NOMO-1 treated with DMSO at 0.1 percent for 48 hours (cell line): ENCODE measurements around the gene ZFP92.
"Not testable (repeated sequence)": the region's sequence is repeated elsewhere in the genome, so short reads cannot be mapped to it uniquely, and the experiment has no call there.

ENCODE experiments used
- DNase-seq: peaks from one replicate; lab custom pipeline; 2025; ENCODE audit not compliant: unreplicated experiment; lab: John Stamatoyannopoulos, UW

Gene ZFP92

GRCh38 chrX:153411255-153411987, at the start of gene ZFP92:
Gene ZFP92, plus strand, starts transcription at chrX:153411472. Its CDS starts 6,851 bp downstream, at chrX:153418323.
- DNase-seq, result peak; percentile 20

- no peak for DNase-seq
Observed at GRCh38 chrX:153361781-153362397, 49.4 kb upstream of the ZFP92 start.

DNA sequence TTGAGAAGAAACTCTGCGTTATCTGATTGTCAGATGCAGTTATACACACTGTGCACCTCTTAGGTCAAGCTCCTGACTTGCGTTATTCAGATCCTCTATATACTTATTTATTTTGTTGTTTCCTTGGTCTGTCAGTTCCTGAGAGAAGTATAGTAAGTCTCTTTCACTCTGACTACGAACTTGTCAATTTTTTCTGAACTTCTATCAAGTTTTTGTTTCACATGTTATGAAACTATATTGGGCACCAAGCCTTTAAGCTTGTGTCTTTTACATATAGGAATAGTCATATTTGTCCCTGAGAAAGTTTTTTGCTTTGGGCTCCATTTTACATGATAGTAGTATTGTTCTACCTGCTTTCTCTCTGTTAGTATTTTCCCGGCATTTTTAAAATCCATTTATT, 45.6 kb upstream of the ZFP92 start:
- no peak for DNase-seq

GRCh38 chrX:153366119-153366518, 45.2 kb upstream of the ZFP92 start:
- no peak for DNase-seq

- DNase-seq, result no peak
Observed at GRCh38 chrX:153366878-153367538, 44.3 kb upstream of the ZFP92 start.

DNA sequence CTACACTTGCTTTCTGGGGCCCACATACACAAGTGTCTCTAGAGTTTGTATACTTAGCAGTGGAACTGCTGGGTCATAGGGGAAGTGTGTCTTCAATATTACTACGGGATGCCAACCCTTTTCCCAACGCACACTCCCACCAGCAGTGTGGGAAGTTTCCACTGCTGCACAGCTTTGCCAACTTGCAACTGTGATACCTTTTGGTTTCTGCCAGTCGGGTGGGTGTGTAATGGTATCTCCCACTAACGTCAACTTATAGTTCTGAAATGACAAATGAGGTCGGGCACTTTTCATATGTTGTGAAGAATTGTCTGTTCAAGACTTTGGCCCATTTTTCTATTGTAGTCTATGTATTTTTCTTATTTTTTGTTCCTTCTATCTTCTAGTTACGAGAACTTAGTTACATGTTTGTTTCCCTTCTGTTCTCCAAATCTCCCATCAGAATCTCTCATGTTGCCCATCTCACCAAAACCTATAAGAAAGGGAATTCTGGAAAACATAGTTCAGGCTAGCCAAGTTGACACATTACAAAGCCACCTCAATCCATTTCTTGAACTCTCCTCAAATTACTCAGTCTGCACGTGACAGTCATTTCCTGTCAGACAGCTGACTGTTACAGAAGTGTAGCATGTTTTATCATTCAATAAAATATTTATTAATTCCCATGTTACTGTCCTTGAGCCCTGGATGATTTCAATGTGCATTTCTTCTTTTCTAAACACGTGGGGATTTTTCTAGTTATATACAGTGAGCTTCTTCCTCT, 40.8 kb upstream of the ZFP92 start:
- no peak for DNase-seq

- DNase-seq, result no peak
Observed at GRCh38 chrX:153371256-153371655, 40.0 kb upstream of the ZFP92 start.

DNA sequence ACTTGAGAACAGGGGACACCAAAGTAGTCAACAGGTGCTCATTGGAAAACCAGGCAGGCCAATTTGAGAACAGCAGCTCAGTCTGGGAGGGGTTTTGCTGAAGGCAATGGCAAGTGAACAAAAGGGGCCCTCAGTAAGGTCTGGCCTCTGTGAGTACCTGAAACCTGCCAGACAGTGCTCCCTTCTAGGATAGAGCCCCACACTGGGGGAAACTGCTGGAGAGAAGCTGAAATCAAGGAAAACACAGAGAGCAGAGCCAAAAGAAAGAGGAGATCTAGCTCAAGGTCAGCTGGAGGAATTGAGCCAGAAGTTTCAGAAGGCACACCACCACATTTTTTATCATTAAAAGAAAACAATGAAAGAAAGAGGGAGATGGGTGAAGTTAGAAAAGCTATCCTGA, 38.3 kb upstream of the ZFP92 start:
- no peak for DNase-seq

DNA sequence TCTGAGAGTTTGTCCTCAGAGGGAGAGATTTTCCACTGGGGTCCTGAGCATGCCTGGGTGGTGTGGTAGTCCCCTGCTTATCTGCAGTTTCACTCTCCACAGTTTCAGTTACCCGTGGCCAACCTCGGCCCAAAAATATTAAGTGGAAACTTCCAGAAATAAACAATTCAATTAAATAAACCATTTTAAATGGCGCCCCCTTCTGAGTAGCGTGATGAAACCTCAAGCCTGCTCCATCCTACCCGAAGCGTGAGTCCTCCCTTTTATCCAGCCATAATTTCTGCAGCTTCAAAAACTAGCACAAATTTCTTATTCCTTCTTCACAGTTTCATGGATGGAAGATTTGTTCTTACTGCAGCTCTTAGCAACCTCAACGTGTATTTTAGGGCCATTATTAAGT, 36.8 kb upstream of the ZFP92 start:
- DNase-seq, result no peak

DNA sequence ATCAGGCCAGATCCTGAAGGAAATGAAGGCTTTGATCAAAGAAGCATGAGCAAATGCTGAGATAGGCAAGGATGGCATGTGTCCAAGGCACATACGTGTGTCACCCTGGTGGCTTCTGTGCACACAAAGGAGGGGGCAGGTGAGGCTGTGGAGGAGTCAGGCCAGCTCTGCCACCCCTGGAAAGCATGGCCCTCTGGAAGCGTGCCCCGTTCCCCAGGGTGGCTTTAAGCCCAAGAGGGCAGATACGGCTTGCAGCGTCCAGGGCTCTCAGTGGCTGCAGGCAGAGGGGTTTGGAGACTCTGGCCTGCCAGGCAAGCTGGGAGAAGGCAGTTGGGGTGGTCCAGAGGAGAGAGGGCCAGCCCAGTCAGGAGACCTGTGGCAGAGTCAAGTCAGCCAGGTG, 35.7 kb upstream of the ZFP92 start:
- DNase-seq, result no peak

- no peak for DNase-seq
Observed at GRCh38 chrX:153377727-153378126, 33.5 kb upstream of the ZFP92 start.

GRCh38 chrX:153378607-153379006, 32.7 kb upstream of the ZFP92 start:
- no peak for DNase-seq

- DNase-seq, result no peak
Observed at GRCh38 chrX:153379508-153379907, 31.8 kb upstream of the ZFP92 start.

GRCh38 chrX:153379971-153380581, 31.2 kb upstream of the ZFP92 start:
- DNase-seq, result no peak

- no peak for DNase-seq
Observed at GRCh38 chrX:153380691-153381090, 30.6 kb upstream of the ZFP92 start.

DNA sequence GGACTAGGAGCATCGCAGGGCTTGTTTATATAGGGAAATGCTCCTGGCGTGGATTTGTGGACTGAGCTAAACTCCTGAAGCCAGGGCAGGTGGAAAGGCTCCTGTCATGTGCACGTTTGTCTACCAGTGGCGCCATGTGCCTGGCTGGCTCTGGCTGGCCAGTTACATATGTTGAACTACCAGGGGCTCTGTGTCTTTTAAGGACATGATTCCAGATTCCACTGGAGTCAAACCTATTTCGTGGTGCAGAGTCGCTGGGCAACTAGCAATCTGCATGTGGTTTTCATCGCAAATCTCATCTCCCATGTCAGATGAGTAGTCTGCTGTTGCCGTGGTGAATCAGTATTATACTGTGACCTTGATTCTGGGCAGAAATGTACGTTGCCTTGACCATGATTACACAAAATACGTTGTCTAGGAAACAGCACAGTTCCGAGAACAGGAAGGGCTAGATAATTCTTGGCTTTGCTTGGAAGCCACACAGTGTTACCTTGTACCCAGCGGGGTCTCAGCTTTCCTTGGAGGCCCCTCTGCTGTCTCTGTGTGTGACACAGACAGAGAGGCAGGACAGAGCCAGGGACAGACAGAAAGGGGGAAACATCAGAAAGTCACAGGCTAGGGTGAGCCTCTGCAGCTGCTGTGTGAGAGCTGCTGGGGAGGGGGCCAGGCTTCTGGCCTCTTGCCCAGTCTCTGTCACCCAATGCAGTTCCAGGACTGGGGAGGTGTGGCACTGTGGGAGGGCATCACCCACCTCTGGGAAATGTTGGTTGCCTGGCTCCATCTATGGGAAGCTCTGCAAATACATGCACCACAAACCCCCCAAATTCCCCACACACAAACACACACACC, 29.4 kb upstream of the ZFP92 start:
- peak; percentile 6 for DNase-seq

DNA sequence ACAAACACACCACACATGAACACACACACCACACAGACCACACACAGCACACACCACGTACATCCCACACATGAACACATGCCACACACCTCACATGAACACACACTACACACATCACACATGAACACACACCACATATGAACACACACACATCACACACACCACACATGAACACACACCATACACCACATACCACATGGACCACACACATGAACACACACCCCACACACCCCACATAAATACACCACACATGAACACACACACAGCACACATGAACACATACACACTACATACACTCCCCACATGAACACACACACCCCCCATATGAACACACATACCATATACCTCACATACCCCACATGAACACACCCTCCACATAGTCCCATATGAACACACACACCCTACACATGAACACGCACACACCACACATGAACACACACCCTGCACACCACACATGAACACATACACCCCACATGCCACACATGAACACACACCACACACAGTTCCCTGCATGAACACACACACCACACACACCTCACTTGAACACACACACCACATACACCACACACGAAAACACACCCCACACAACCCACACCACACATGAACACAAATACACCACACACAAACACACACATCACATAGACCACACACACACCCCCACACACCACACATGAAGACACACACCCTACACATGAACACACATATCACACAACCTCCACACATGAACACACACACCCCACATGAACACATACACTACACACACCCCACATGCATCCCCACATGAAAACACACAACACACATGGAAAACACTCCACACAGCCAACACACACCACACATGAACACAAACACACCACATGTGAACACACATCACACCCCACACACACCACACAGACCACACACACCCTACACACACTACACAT, 28.4 kb upstream of the ZFP92 start:
- DNase-seq, result no peak

GRCh38 chrX:153384390-153384789, 26.9 kb upstream of the ZFP92 start:
- no peak for DNase-seq

DNA sequence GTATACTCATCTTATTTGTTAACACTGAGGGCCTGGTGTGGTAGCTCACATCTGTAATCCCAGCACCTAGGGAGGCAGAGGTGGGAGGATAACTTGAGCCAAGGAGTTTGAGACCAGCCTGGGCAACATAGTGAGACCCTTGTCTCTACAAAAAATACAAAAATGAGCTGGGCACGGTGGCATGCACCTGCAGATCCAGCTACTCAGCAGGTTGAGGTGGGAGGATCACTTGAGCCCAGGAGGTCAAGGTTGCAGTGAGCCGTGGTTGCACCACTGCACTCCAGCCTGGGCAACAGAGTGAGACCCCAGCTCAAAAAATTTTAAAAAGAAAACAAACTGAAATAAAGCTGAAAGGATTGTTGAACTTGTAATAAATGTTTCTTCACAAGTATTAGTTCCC, 26.3 kb upstream of the ZFP92 start:
- DNase-seq, result not testable (repeated sequence)
